H9 (cell line): ENCODE measurements around the gene RELCH. TPM values are rescaled to one million over a fixed set of nuclear protein-coding genes. Genes with fewer than 3 reads are reported as not detected.

Experiments
- DNase-seq: peaks from one replicate; pipeline ENCODE4 v3.0.0-alpha.2; 2017
- H2AFZ ChIP-seq: one replicate; pipeline ENCODE4 v1.6.1; 2013; ENCODE audit warnings: mild to moderate bottlenecking, low read length, control low read depth, moderate library complexity
- H2AK5ac ChIP-seq: 2 replicates; pipeline ENCODE4 v1.6.1; 2013; ENCODE audit warnings: low read length, control low read depth, mixed read lengths; ENCODE audit not compliant: insufficient read length
- H2BK120ac ChIP-seq: one replicate; pipeline ENCODE4 v1.6.1; 2013; ENCODE audit warnings: low read depth, mild to moderate bottlenecking, low read length, control low read depth, inconsistent platforms; ENCODE audit not compliant: poor library complexity, severe bottlenecking
- H2BK12ac ChIP-seq: 2 replicates; pipeline ENCODE4 v1.6.1; 2013; ENCODE audit warnings: low read length, control low read depth, mixed read lengths, low read depth; ENCODE audit not compliant: insufficient read length
- H2BK15ac ChIP-seq: 2 replicates; pipeline ENCODE4 v1.6.1; 2013; ENCODE audit warnings: low read depth, low read length, control low read depth
- H2BK20ac ChIP-seq: one replicate; pipeline ENCODE4 v1.6.1; 2013; ENCODE audit warnings: low read depth, mild to moderate bottlenecking, low read length, control low read depth, inconsistent platforms; ENCODE audit not compliant: poor library complexity, severe bottlenecking
- H2BK5ac ChIP-seq: 2 replicates; pipeline ENCODE4 v1.6.1; 2013; ENCODE audit warnings: low read length, control low read depth, mixed read lengths; ENCODE audit not compliant: insufficient read length
- H3K14ac ChIP-seq: 2 replicates; pipeline ENCODE4 v1.6.1; 2013; ENCODE audit warnings: low read length, control low read depth; ENCODE audit not compliant: insufficient read depth
- H3K18ac ChIP-seq: 2 replicates; pipeline ENCODE4 v1.6.1; 2013; ENCODE audit warnings: low read depth, mild to moderate bottlenecking, mixed read lengths, low read length, control low read depth; ENCODE audit not compliant: insufficient read length
- H3K23ac ChIP-seq: 2 replicates; pipeline ENCODE4 v1.6.1; 2013; ENCODE audit warnings: low read length, control low read depth, mixed read lengths, low read depth; ENCODE audit not compliant: insufficient read length
- H3K23me2 ChIP-seq: 2 replicates; pipeline ENCODE4 v1.6.1; 2013; ENCODE audit warnings: low read depth, mild to moderate bottlenecking, mixed read lengths, low read length, control low read depth; ENCODE audit not compliant: insufficient read length, poor library complexity, severe bottlenecking
- H3K27ac ChIP-seq: 2 replicates; pipeline ENCODE4 v1.5.1; 2013; ENCODE audit warnings: low read length, control low read depth, mixed read lengths, low read depth; ENCODE audit not compliant: insufficient read length
- H3K27me3 ChIP-seq: 2 replicates; pipeline ENCODE4 v1.6.1; 2013; ENCODE audit warnings: low read length, control low read depth, inconsistent platforms; ENCODE audit not compliant: insufficient read depth
- H3K4ac ChIP-seq: 2 replicates; pipeline ENCODE4 v1.6.1; 2013; ENCODE audit warnings: low read depth, mild to moderate bottlenecking, control low read depth, inconsistent platforms, low read length, moderate library complexity
- H3K4me1 ChIP-seq: 2 replicates; pipeline ENCODE4 v1.6.1; 2013; ENCODE audit warnings: low read length, control low read depth, inconsistent platforms; ENCODE audit not compliant: insufficient read depth
- H3K4me2 ChIP-seq: 2 replicates; pipeline ENCODE4 v1.6.1; 2013; ENCODE audit warnings: low read length, control low read depth, mixed read lengths; ENCODE audit not compliant: insufficient read length, insufficient read depth
- H3K56ac ChIP-seq: 2 replicates; pipeline ENCODE4 v1.6.1; 2013; ENCODE audit warnings: low read depth, mild to moderate bottlenecking, mixed read lengths, low read length, control low read depth; ENCODE audit not compliant: insufficient read length
- H3K79me1 ChIP-seq: 2 replicates; pipeline ENCODE4 v1.6.1; 2013; ENCODE audit warnings: low read depth, mild to moderate bottlenecking, moderate library complexity, low read length, control low read depth, inconsistent platforms; ENCODE audit not compliant: insufficient read depth, poor library complexity, severe bottlenecking
- H3K79me2 ChIP-seq: 2 replicates; pipeline ENCODE4 v1.6.1; 2013; ENCODE audit warnings: low read length, control low read depth, inconsistent platforms; ENCODE audit not compliant: insufficient read depth
- H3K9ac ChIP-seq: 2 replicates; pipeline ENCODE4 v1.6.1; 2013; ENCODE audit warnings: low read length, control low read depth, mixed read lengths; ENCODE audit not compliant: insufficient read length; ENCODE audit errors: extremely low read depth
- H3K9me3 ChIP-seq: one replicate; pipeline ENCODE4 v1.6.1; 2013; ENCODE audit warnings: low read depth, low read length, inconsistent platforms; ENCODE audit not compliant: control insufficient read depth
- H3T11ph ChIP-seq: one replicate; pipeline ENCODE4 v1.6.1; 2013; ENCODE audit warnings: mild to moderate bottlenecking, low read length, control low read depth, inconsistent platforms
- H4K20me1 ChIP-seq: one replicate; pipeline ENCODE4 v1.6.1; 2013; ENCODE audit not compliant: control insufficient read depth, insufficient read length, insufficient read depth
- H4K5ac ChIP-seq: 2 replicates; pipeline ENCODE4 v1.6.1; 2013; ENCODE audit warnings: low read depth, mild to moderate bottlenecking, mixed read lengths, low read length, control low read depth; ENCODE audit not compliant: insufficient read length
- H4K8ac ChIP-seq: replicated peaks from 2 replicates; pipeline ENCODE4 v1.6.1; 2013; ENCODE audit warnings: low read length, control low read depth, mixed read lengths, low read depth; ENCODE audit not compliant: insufficient read length
- H4K91ac ChIP-seq: 2 replicates; pipeline ENCODE4 v1.6.1; 2013; ENCODE audit warnings: low read depth, mild to moderate bottlenecking, moderate library complexity, mixed read lengths, low read length, control low read depth; ENCODE audit not compliant: insufficient read length
- H3K27ac Mint-ChIP-seq, 3 experiments: 2 replicates in 2 of 3; 3 replicates in 1 of 3; pipeline ENCODE4 v1.8.0; 2020 to 2021; ENCODE audit warnings: mixed read lengths in 3 of 3, mild to moderate bottlenecking in 1 of 3, moderate library complexity in 1 of 3
- H3K27me3 Mint-ChIP-seq: 2 replicates; pipeline ENCODE4 v1.8.0; 2021; ENCODE audit warnings: low read depth, mild to moderate bottlenecking, moderate library complexity, mixed read lengths
- H3K36me3 Mint-ChIP-seq, 3 experiments: 2 replicates in 2 of 3; 3 replicates in 1 of 3; pipeline ENCODE4 v1.8.0; 2020 to 2021; ENCODE audit warnings: low read depth in 3 of 3, mixed read lengths in 3 of 3; ENCODE audit not compliant: insufficient read depth in 1 of 3
- H3K4me1 Mint-ChIP-seq, 2 experiments: 2 replicates each; pipeline ENCODE4 v1.8.0; 2020; ENCODE audit warnings: mixed read lengths in 2 of 2
- H3K4me3 Mint-ChIP-seq, 2 experiments: 2 replicates in 1 of 2; 3 replicates in 1 of 2; pipeline ENCODE4 v1.8.0; 2020 to 2021; ENCODE audit warnings: mild to moderate bottlenecking in 2 of 2, mixed read lengths in 2 of 2, moderate library complexity in 1 of 2
- H3K9me3 Mint-ChIP-seq, 2 experiments: 2 replicates in 1 of 2; 3 replicates in 1 of 2; pipeline ENCODE4 v1.8.0; 2020; ENCODE audit warnings: mild to moderate bottlenecking in 2 of 2, mixed read lengths in 2 of 2, moderate library complexity in 1 of 2
- WGBS: extraction: QIAGEN DNeasy Blood & Tissue Kit; methylation state at CpG from one replicate; pipeline ENCODE4 v1.1.7; 2013; ENCODE audit warnings: missing lambda C conversion rate, low lambda C conversion rate, mixed read lengths; ENCODE audit not compliant: insufficient read length; ENCODE audit errors: extremely low coverage; 5-methylcytosine and 5-hydroxymethylcytosine counted together
- total RNA-seq: library from RNA; stranded (reverse); gene quantifications from 2 replicates; pipeline ENCODE4 v1.2.1, GENCODE V29; 2021
- TF ChIP-seq, protein P1 (sequence below): fragments of 200-600 bp; sonication (generic); conservative IDR thresholded peaks from 3 replicates; pipeline ENCODE4 v1.8.0; 2021; ENCODE audit warnings: antibody characterized with exemption, mild to moderate bottlenecking

Gene RELCH
- total RNA-seq, 1 experiment from 2014 or later, result 32.3 TPM

DNA sequence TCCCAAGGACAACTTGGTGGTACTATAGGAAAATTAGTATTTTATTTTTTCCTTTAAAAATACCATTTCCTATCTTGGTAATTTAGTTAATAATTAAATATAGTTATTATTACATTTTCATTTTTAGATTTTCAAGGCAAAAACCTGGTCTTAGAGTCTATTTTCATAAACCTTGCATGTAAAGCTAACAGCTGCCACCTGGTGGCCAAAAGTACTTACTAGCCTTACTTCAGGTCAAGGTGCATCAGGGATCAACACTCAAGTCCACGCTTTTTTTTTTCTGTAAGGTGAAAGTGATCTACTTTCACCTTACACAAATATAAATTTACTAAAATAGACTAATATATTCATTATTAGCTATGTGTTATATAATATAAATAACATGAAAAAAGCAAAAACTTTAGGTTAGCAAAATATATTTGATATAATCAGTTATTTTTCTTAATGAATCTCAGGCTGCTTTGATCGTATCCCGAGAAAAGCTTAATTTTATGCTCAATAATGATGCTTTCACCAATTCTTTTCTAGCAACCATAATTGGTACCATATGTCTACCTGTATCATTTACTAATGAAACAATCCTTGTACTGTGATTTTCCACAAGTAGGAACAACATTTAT is 62.5 kb downstream of the RELCH start:
- H3K4ac ChIP-seq, result no peak overlapping the region
- no peaks in the 10 kb centered on the region for H3K4me1 ChIP-seq
- H3K14ac ChIP-seq, result no peak overlapping the region
- no CpG with 5 or more reads among the region's 3 CpGs for WGBS
- no peaks in the 10 kb centered on the region for H3K9me3 Mint-ChIP-seq
- H3K23me2 ChIP-seq, result no peaks in the 10 kb centered on the region
- no peak overlapping the region for H3K23ac ChIP-seq
- H3K4me1 Mint-ChIP-seq, result no peaks in the 10 kb centered on the region
- H2BK12ac ChIP-seq, result no peak overlapping the region
- H3K9me3 ChIP-seq, result no peaks in the 10 kb centered on the region
- TF ChIP-seq, protein P1, sequence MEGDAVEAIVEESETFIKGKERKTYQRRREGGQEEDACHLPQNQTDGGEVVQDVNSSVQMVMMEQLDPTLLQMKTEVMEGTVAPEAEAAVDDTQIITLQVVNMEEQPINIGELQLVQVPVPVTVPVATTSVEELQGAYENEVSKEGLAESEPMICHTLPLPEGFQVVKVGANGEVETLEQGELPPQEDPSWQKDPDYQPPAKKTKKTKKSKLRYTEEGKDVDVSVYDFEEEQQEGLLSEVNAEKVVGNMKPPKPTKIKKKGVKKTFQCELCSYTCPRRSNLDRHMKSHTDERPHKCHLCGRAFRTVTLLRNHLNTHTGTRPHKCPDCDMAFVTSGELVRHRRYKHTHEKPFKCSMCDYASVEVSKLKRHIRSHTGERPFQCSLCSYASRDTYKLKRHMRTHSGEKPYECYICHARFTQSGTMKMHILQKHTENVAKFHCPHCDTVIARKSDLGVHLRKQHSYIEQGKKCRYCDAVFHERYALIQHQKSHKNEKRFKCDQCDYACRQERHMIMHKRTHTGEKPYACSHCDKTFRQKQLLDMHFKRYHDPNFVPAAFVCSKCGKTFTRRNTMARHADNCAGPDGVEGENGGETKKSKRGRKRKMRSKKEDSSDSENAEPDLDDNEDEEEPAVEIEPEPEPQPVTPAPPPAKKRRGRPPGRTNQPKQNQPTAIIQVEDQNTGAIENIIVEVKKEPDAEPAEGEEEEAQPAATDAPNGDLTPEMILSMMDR, result peak; percentile 93
- H3K4me2 ChIP-seq, result no peak overlapping the region
- H3K4me3 Mint-ChIP-seq, result no peak overlapping the region
- no peak overlapping the region for H2AFZ ChIP-seq
- H3K27me3 ChIP-seq, result no peaks in the 10 kb centered on the region
- H4K91ac ChIP-seq, result no peak overlapping the region
- no peak overlapping the region for H3K9ac ChIP-seq
- no peak overlapping the region for H2BK15ac ChIP-seq
- peak; percentile 50 for DNase-seq
- H4K8ac ChIP-seq, result no peak overlapping the region
- H4K5ac ChIP-seq, result no peak overlapping the region
- H4K20me1 ChIP-seq, result no peaks in the 10 kb centered on the region
- no peaks in the 10 kb centered on the region for H3K79me2 ChIP-seq
- no peak overlapping the region for H3K56ac ChIP-seq
- H3K36me3 Mint-ChIP-seq, result peaks cover 0 to 8% (median 6%) of the 10 kb centered on the region in 3 experiments; a peak in 5 of 7 replicates
- H3K27me3 Mint-ChIP-seq, result no peaks in the 10 kb centered on the region
- H2BK20ac ChIP-seq, result no peak overlapping the region
- no peak overlapping the region for H2BK120ac ChIP-seq
- no peak overlapping the region for H2AK5ac ChIP-seq
- no peak overlapping the region for H3K18ac ChIP-seq
- no peaks in the 10 kb centered on the region for H3K79me1 ChIP-seq
- H3K27ac ChIP-seq, result no peak overlapping the region
- H2BK5ac ChIP-seq, result no peak overlapping the region
- no peak overlapping the region for H3T11ph ChIP-seq
- no peak overlapping the region for H3K27ac Mint-ChIP-seq
